PC-3 (cell line): ENCODE results near the gene HAUS2. TPM values are rescaled to one million over a fixed set of nuclear protein-coding genes. Genes with fewer than 3 reads are reported as not detected.

Experiments used
- ATAC-seq: fragments of 200-7000 bp; cut with Tn5 transposase; 2 replicates; pipeline ENCODE4 v1.9.1; 2020; ENCODE audit warnings: mild to moderate bottlenecking, moderate library complexity
- BruUV-seq: library from RNA; stranded (reverse); fragments of 400-500 nt; replicated peaks from 2 replicates; lab custom pipeline; 2021; lab: Mats Ljungman, UMichigan
- CTCF ChIA-PET: fragments of 300-600 bp; sonication (Branson Sonifier 250); formaldehyde crosslinking; loops from one replicate; lab custom pipeline; 2022; ENCODE audit warnings: antibody characterized with exemption; lab: Charles Lee
- POLR2A ChIA-PET: fragments of 300-600 bp; sonication (Branson Sonifier 250); formaldehyde crosslinking; loops from one replicate; lab custom pipeline; 2022; ENCODE audit warnings: antibody characterized with exemption; ENCODE audit not compliant: unreplicated experiment; lab: Charles Lee
- DNase-seq: peaks from one replicate; pipeline ENCODE4 v3.0.0-alpha.2; 2015
- H2AFZ ChIP-seq: fragments of 300-600 bp; sonication (generic); 2 replicates; pipeline ENCODE4 v1.6.0; 2016; ENCODE audit warnings: antibody characterized with exemption, low read length
- H3F3A ChIP-seq: fragments of 300-600 bp; sonication (generic); one replicate; pipeline ENCODE4 v1.6.0; 2017; ENCODE audit warnings: antibody characterized with exemption, low read length, control low read depth, mild to moderate bottlenecking; ENCODE audit not compliant: unreplicated experiment
- H3K27ac ChIP-seq: fragments of 300-600 bp; sonication (generic); 2 replicates; pipeline ENCODE4 v1.5.1; 2016; ENCODE audit warnings: mild to moderate bottlenecking, low read length
- H3K27me3 ChIP-seq: fragments of 300-600 bp; sonication (generic); 2 replicates; pipeline ENCODE4 v1.6.1; 2016; ENCODE audit warnings: low read length, mixed read lengths
- H3K36me3 ChIP-seq: fragments of 300-600 bp; sonication (generic); 2 replicates; pipeline ENCODE4 v1.6.1; 2016; ENCODE audit warnings: low read depth, mixed run types, low read length, mixed read lengths
- H3K4me1 ChIP-seq: fragments of 300-600 bp; sonication (generic); 2 replicates; pipeline ENCODE4 v1.5.1; 2016; ENCODE audit warnings: low read length; ENCODE audit not compliant: insufficient read depth
- H3K4me2 ChIP-seq: fragments of 300-600 bp; sonication (generic); 2 replicates; pipeline ENCODE4 v1.6.0; 2016; ENCODE audit warnings: low read length
- H3K4me3 ChIP-seq: fragments of 300-600 bp; sonication (generic); 2 replicates; pipeline ENCODE4 v1.5.1; 2016; ENCODE audit warnings: mild to moderate bottlenecking, low read length, mixed read lengths
- H3K79me2 ChIP-seq: fragments of 300-600 bp; sonication (generic); 2 replicates; pipeline ENCODE4 v1.6.1; 2017; ENCODE audit warnings: low read length, mixed read lengths
- H3K9ac ChIP-seq: fragments of 300-600 bp; sonication (generic); 2 replicates; pipeline ENCODE4 v1.6.0; 2016; ENCODE audit warnings: mild to moderate bottlenecking, low read length
- H3K9me2 ChIP-seq: fragments of 300-600 bp; sonication (generic); replicated peaks from 2 replicates; pipeline ENCODE4 v1.6.1; 2016; ENCODE audit warnings: mixed run types, low read length, mixed read lengths
- H3K9me3 ChIP-seq: fragments of 300-600 bp; sonication (generic); 2 replicates; pipeline ENCODE4 v1.6.1; 2016; ENCODE audit warnings: low read length, mixed read lengths
- H4K20me1 ChIP-seq: fragments of 300-600 bp; sonication (generic); 2 replicates; pipeline ENCODE4 v1.6.1; 2016; ENCODE audit warnings: low read length, mixed read lengths
- CTCF ChIP-seq: fragments of 300-600 bp; sonication (generic); conservative IDR thresholded peaks from 2 replicates; pipeline ENCODE4 v1.5.1; 2017; ENCODE audit warnings: antibody characterized with exemption, low read depth, mild to moderate bottlenecking, low read length
- EZH2 ChIP-seq: fragments of 300-600 bp; sonication (generic); IDR thresholded peaks from one replicate; pipeline ENCODE4 v1.6.1; 2017; ENCODE audit warnings: antibody characterized with exemption, mild to moderate bottlenecking, low read length; ENCODE audit not compliant: unreplicated experiment
- EZH2phosphoT487 ChIP-seq: fragments of 300-600 bp; sonication (generic); IDR thresholded peaks from 2 replicates; pipeline ENCODE4 v1.6.1; 2018; ENCODE audit warnings: mild to moderate bottlenecking, antibody characterized with exemption, low read length, borderline replicate concordance
- intact Hi-C: fragments of 100-400 bp; cut with micrococcal nuclease; formaldehyde crosslinking; loops from 2 replicates; pipeline ENCODE4 v1.9.0; 2023
- total RNA-seq: library from RNA; depleted of rRNA; stranded (reverse); fragments of >200 nt; gene quantifications from 2 replicates; pipeline ENCODE4 v1.2.3, GENCODE V29; 2014; rRNA removed

HAUS2 gene
- total RNA-seq, 1 experiment from 2014 or later, result 44.1 TPM

GRCh38 chr15:42612367-42612912 lies 63.8 kb downstream of the HAUS2 start:
- H3F3A ChIP-seq, result no peaks in the 10 kb centered on the region
- H3K9me2 ChIP-seq, result no peaks in the 10 kb centered on the region
- ChIA-PET CTCF (interaction anchor here (0.6 kb wide), 1 partner anchor 12 kb away, joined by 3 read pairs; no protein-coding TSS in a partner anchor), POLR2A (no interaction called here)
- no peak overlapping the region for H3K4me3 ChIP-seq
- no peaks in the 10 kb centered on the region for H3K4me1 ChIP-seq
- no peak overlapping the region for H3K27ac ChIP-seq
- intact Hi-C loops, result no loop called here
- no TSS peak for BruUV-seq
- H3K9me3 ChIP-seq, result no peaks in the 10 kb centered on the region
- no peak overlapping the region for H3K4me2 ChIP-seq
- no peak overlapping the region for H2AFZ ChIP-seq
- ATAC-seq, result no peak
- H3K9ac ChIP-seq, result no peak overlapping the region
- DNase-seq, result no peak
- H4K20me1 ChIP-seq, result no peaks in the 10 kb centered on the region
- H3K79me2 ChIP-seq, result no peaks in the 10 kb centered on the region
- TF ChIP-seq EZH2, result no peak
- TF ChIP-seq EZH2phosphoT487, result no peak
- TF ChIP-seq CTCF, result no peak
- H3K27me3 ChIP-seq, result no peaks in the 10 kb centered on the region
- no peaks in the 10 kb centered on the region for H3K36me3 ChIP-seq

GRCh38 chr15:42616107-42616506 lies 67.5 kb downstream of the HAUS2 start:
- no peaks in the 10 kb centered on the region for H3K9me3 ChIP-seq
- ATAC-seq (no peak), DNase-seq (no peak)
- H3K27ac ChIP-seq, result no peak overlapping the region
- H3K79me2 ChIP-seq, result no peaks in the 10 kb centered on the region
- H2AFZ ChIP-seq, result no peak overlapping the region
- no peaks in the 10 kb centered on the region for H4K20me1 ChIP-seq
- intact Hi-C loops, result no loop called here
- no peaks in the 10 kb centered on the region for H3K4me1 ChIP-seq
- no peak overlapping the region for H3K4me2 ChIP-seq
- no peaks in the 10 kb centered on the region for H3F3A ChIP-seq
- no peaks in the 10 kb centered on the region for H3K36me3 ChIP-seq
- TF ChIP-seq EZH2, result no peak
- TF ChIP-seq EZH2phosphoT487, result no peak
- CTCF ChIA-PET, result no interaction called here
- no peak overlapping the region for H3K9ac ChIP-seq
- BruUV-seq, result no TSS peak
- no peak overlapping the region for H3K4me3 ChIP-seq
- no peaks in the 10 kb centered on the region for H3K27me3 ChIP-seq
- H3K9me2 ChIP-seq, result no peaks in the 10 kb centered on the region
- POLR2A ChIA-PET, result no interaction called here

Other genes with a start within 250 kb of the HAUS2 start
- 0.40 TPM in 1 of 2 replicates, not detected in the other for gene CAPN3, start 189.3 kb upstream of the HAUS2 start, total RNA-seq
- gene ZNF106, start 57.7 kb upstream of the HAUS2 start, total RNA-seq, result 25.6 and 26.8 TPM in 2 replicates
- gene SNAP23, start 53.2 kb upstream of the HAUS2 start, total RNA-seq, result 40.2 and 45.1 TPM in 2 replicates
- gene LRRC57, start within 50 bp of the HAUS2 start, total RNA-seq, result 9.1 and 19.0 TPM in 2 replicates
- 4.9 and 5.0 TPM in 2 replicates for gene STARD9, start 26.8 kb downstream of the HAUS2 start, total RNA-seq
- 32.5 and 38.6 TPM in 2 replicates for gene CDAN1, start 188.3 kb downstream of the HAUS2 start, total RNA-seq